Activated T-helper 1 cell treated with anti-CD3 and anti-CD28 coated beads, Interleukin-12 subunit alpha, Interleukin-12 subunit beta, Interleukin-2, Interleukin-4 antibody, amounts not matched to agents 30 ng/mL and 10 ng/mL and 1 ng/mL, durations not matched to agents 14 hours and 24 hours and 36 hours (primary cell): ENCODE data around the gene SLC6A7. TPM values are rescaled to one million over a fixed set of nuclear protein-coding genes. Genes with fewer than 3 reads are reported as not detected.

ENCODE experiments used
- DNase-seq: peaks from one replicate; pipeline ENCODE4 v3.0.0; 2021; ENCODE audit warnings: low spot score
- H3K27ac Mint-ChIP-seq: one replicate; pipeline ENCODE4 v1.8.0; 2021; ENCODE audit warnings: mild to moderate bottlenecking, mixed read lengths
- H3K27me3 Mint-ChIP-seq: one replicate; pipeline ENCODE4 v1.8.0; 2022; ENCODE audit warnings: mild to moderate bottlenecking, moderate library complexity, mixed read lengths; ENCODE audit not compliant: insufficient read depth
- H3K36me3 Mint-ChIP-seq: one replicate; pipeline ENCODE4 v1.8.0; 2021; ENCODE audit warnings: low read depth, mixed read lengths
- H3K4me1 Mint-ChIP-seq: one replicate; pipeline ENCODE4 v1.8.0; 2021; ENCODE audit warnings: low read depth, mixed read lengths
- H3K4me3 Mint-ChIP-seq: one replicate; pipeline ENCODE4 v1.8.0; 2021; ENCODE audit warnings: mild to moderate bottlenecking, moderate library complexity, mixed read lengths
- H3K9me3 Mint-ChIP-seq: one replicate; pipeline ENCODE4 v1.8.0; 2021; ENCODE audit warnings: mixed read lengths
- intact Hi-C: fragments of 100-400 bp; cut with micrococcal nuclease; formaldehyde crosslinking; loops from one replicate; pipeline ENCODE4 v1.15.1; 2024
- total RNA-seq: library from RNA; stranded (reverse); gene quantifications from 2 replicates; pipeline ENCODE4 v1.2.3, GENCODE V29; 2022

The SLC6A7 gene
- total RNA-seq, 1 donor from 2014 or later = not detected

DNA sequence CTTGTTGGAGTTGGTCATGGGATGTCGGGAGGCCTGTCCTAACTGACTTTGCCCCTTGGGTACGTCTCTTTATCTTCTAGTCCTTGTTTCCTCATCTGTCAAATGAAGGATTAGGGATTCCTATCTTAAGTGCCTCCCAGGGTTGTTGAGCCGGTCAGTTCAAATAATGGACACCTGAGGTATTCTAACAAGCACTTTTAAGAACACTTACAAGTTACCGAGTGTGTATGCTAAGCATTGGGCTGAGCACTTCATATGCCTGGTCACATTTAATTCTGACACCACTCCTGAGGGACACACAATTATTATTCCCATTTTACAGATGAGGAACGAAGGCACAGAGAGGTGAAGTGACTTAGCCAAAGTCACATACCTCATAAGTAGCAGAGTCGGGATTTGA lies 62.6 kb downstream of the SLC6A7 start:
- intact Hi-C loops = no loop called here
- Mint-ChIP-seq H3K36me3 (no peaks in the 10 kb centered on the region), H3K9me3 (no peaks in the 10 kb centered on the region), H3K4me3 (no peak overlapping the region), H3K27ac (no peak overlapping the region), H3K4me1 (no peaks in the 10 kb centered on the region), H3K27me3 (peaks cover 2% of the 10 kb centered on the region)
- DNase-seq = no peak

GRCh38 chr5:150253416-150254208 lies 63.8 kb downstream of the SLC6A7 start:
- H3K36me3 Mint-ChIP-seq = no peaks in the 10 kb centered on the region
- H3K27ac Mint-ChIP-seq = no peak overlapping the region

DNA sequence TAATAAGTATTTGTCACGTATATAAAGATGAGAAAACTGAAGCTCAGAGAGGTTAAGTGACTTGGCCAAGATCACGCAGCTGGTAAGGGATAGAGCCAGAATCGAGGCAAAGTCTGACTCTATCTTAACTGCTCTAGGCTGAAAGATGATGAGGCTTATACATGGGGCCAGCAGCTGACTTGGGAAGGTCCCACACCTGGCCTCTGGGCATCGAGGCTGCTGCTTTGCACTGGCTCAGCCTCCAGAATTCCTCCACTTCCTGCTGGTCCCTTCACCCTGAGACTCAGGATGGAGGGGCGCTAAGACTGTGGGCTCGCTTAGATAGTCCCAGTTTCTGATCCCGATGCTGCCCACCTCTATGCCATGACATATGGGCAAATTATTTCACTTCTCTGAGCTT lies 64.5 kb downstream of the SLC6A7 start:
- H3K9me3 Mint-ChIP-seq = no peaks in the 10 kb centered on the region
- no peaks in the 10 kb centered on the region for H3K4me1 Mint-ChIP-seq
- H3K4me3 Mint-ChIP-seq = no peak overlapping the region
- H3K27me3 Mint-ChIP-seq = peaks cover 2% of the 10 kb centered on the region
- intact Hi-C loops = no loop called here
- no peaks in the 10 kb centered on the region for H3K36me3 Mint-ChIP-seq
- no peak for DNase-seq
- no peak overlapping the region for H3K27ac Mint-ChIP-seq

More at GRCh38 chr5:150253416-150254208, 63.8 kb downstream of the SLC6A7 start:
- Mint-ChIP-seq H3K4me1 (no peaks in the 10 kb centered on the region), H3K27me3 (peaks cover 2% of the 10 kb centered on the region), H3K9me3 (no peaks in the 10 kb centered on the region), H3K4me3 (no peak overlapping the region)
- intact Hi-C loops = no loop called here
- no peak for DNase-seq

GRCh38 chr5:150254774-150255173 lies 64.9 kb downstream of the SLC6A7 start:
- intact Hi-C loops = no loop called here
- peaks cover 2% of the 10 kb centered on the region for H3K27me3 Mint-ChIP-seq

GRCh38 chr5:150255659-150256409 lies 66.0 kb downstream of the SLC6A7 start:
- H3K27ac Mint-ChIP-seq = no peak overlapping the region

More at GRCh38 chr5:150254774-150255173, 64.9 kb downstream of the SLC6A7 start:
- no peaks in the 10 kb centered on the region for H3K9me3 Mint-ChIP-seq
- no peak for DNase-seq
- H3K36me3 Mint-ChIP-seq = no peaks in the 10 kb centered on the region
- no peak overlapping the region for H3K27ac Mint-ChIP-seq
- H3K4me3 Mint-ChIP-seq = no peak overlapping the region
- no peaks in the 10 kb centered on the region for H3K4me1 Mint-ChIP-seq

GRCh38 chr5:150256410-150257064 lies 66.7 kb downstream of the SLC6A7 start:
- intact Hi-C loops = no loop called here
- no peak overlapping the region for H3K4me3 Mint-ChIP-seq
- H3K27ac Mint-ChIP-seq = no peak overlapping the region
- no peaks in the 10 kb centered on the region for H3K4me1 Mint-ChIP-seq
- H3K9me3 Mint-ChIP-seq = no peaks in the 10 kb centered on the region
- no peak for DNase-seq
- no peaks in the 10 kb centered on the region for H3K36me3 Mint-ChIP-seq
- H3K27me3 Mint-ChIP-seq = peaks cover 2% of the 10 kb centered on the region

More at GRCh38 chr5:150255659-150256409, 66.0 kb downstream of the SLC6A7 start:
- H3K36me3 Mint-ChIP-seq = no peaks in the 10 kb centered on the region
- H3K27me3 Mint-ChIP-seq = peaks cover 2% of the 10 kb centered on the region
- H3K4me3 Mint-ChIP-seq = no peak overlapping the region
- intact Hi-C loops = no loop called here
- no peak for DNase-seq
- H3K9me3 Mint-ChIP-seq = no peaks in the 10 kb centered on the region
- no peaks in the 10 kb centered on the region for H3K4me1 Mint-ChIP-seq

GRCh38 chr5:150257424-150257823 lies 67.6 kb downstream of the SLC6A7 start:
- no peaks in the 10 kb centered on the region for H3K4me1 Mint-ChIP-seq
- intact Hi-C loops = no loop called here
- H3K9me3 Mint-ChIP-seq = no peaks in the 10 kb centered on the region
- no peak overlapping the region for H3K4me3 Mint-ChIP-seq
- H3K36me3 Mint-ChIP-seq = no peaks in the 10 kb centered on the region
- H3K27ac Mint-ChIP-seq = no peak overlapping the region
- DNase-seq = no peak
- peaks cover 2% of the 10 kb centered on the region for H3K27me3 Mint-ChIP-seq

DNA sequence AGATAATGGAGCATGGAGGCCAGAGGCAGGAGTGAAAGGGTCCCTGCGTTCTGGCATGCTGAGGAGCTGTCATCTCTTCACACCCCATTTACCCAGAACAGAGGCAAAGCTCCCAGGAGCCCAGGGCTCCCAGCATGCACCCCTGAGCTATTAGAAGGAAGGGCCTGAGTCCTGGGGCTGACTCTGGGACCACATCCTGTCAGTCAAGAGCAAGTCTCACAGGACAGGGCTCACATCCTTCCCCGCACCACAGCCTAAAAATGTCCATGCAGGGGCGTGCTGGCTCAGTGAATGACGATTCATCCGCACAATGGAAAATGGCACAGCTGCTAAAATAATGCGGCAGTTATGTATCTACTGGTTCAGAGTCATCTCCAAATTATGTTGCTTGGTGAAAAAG lies 68.3 kb downstream of the SLC6A7 start:
- intact Hi-C loops = no loop called here
- Mint-ChIP-seq H3K4me3 (no peak overlapping the region), H3K27ac (no peak overlapping the region), H3K4me1 (no peaks in the 10 kb centered on the region), H3K27me3 (peaks cover 2% of the 10 kb centered on the region), H3K9me3 (no peaks in the 10 kb centered on the region), H3K36me3 (no peaks in the 10 kb centered on the region)
- DNase-seq = no peak

Other genes with a start within 250 kb of the SLC6A7 start
- not detected in 2 replicates for gene PDE6A, start 245.3 kb upstream of the SLC6A7 start, total RNA-seq
- 9.3 and 9.5 TPM in 2 replicates for gene SLC26A2, start 229.3 kb upstream of the SLC6A7 start, total RNA-seq
- gene TIGD6, start 189.4 kb upstream of the SLC6A7 start, total RNA-seq = 2.4 TPM in 2 replicates
- gene HMGXB3, start 189.3 kb upstream of the SLC6A7 start, total RNA-seq = 49.1 and 49.9 TPM in 2 replicates
- gene CSF1R, start 103.5 kb upstream of the SLC6A7 start, total RNA-seq = 0.10 TPM in 1 of 2 replicates, not detected in the other
- gene PDGFRB, start 34.2 kb upstream of the SLC6A7 start, total RNA-seq = 0.76 and 1.0 TPM in 2 replicates
- gene CDX1, start 23.3 kb upstream of the SLC6A7 start, total RNA-seq = not detected in 2 replicates
- gene CAMK2A, start 99.7 kb downstream of the SLC6A7 start, total RNA-seq = not detected in 2 replicates
- not detected in 2 replicates for gene ARSI, start 112.8 kb downstream of the SLC6A7 start, total RNA-seq
- 130 and 131 TPM in 2 replicates for gene TCOF1, start 167.6 kb downstream of the SLC6A7 start, total RNA-seq
- gene CD74, start 222.8 kb downstream of the SLC6A7 start, total RNA-seq = 440 and 444 TPM in 2 replicates